CD4-positive, alpha-beta T cell treated with Interleukin-21 for 1 hour (primary cell): ENCODE data around the gene PRSS48.
"Not testable (repeated sequence)": the region's sequence is repeated elsewhere in the genome, so short reads cannot be mapped to it uniquely, and the experiment has no call there.

ENCODE experiments used
- DNase-seq: peaks from one replicate; pipeline ENCODE4 v3.0.0-alpha.2; 2020

Gene PRSS48

GRCh38 chr4:151321586-151321985, 44.6 kb downstream of the PRSS48 start:
- no peak for DNase-seq

- not testable (repeated sequence) for DNase-seq
These were observed 45.2 kb downstream of the PRSS48 start for GRCh38 chr4:151322161-151322560.

- DNase-seq = no peak
These were observed 45.6 kb downstream of the PRSS48 start for GRCh38 chr4:151322570-151322969.

- DNase-seq = no peak
These were observed 46.7 kb downstream of the PRSS48 start for GRCh38 chr4:151323667-151324066.

- no peak for DNase-seq
These were observed 47.3 kb downstream of the PRSS48 start for GRCh38 chr4:151324124-151324751.

GRCh38 chr4:151324752-151325110, 47.8 kb downstream of the PRSS48 start:
- DNase-seq = no peak

GRCh38 chr4:151325111-151325948, 48.4 kb downstream of the PRSS48 start, which contains the start of gene SH3D19:
TSS of gene SH3D19 (minus strand) at chr4:151325605. CDS start at chr4:151325352, 253 bp downstream.
- no peak for DNase-seq

- no peak for DNase-seq
These were observed 48.9 kb downstream of the PRSS48 start for GRCh38 chr4:151325949-151326246.

- DNase-seq = no peak
These were observed 52.5 kb downstream of the PRSS48 start for GRCh38 chr4:151329217-151330007.

- DNase-seq = no peak
These were observed 54.5 kb downstream of the PRSS48 start for GRCh38 chr4:151331276-151332042.

GRCh38 chr4:151339467-151339866, 62.5 kb downstream of the PRSS48 start:
- no peak for DNase-seq

- DNase-seq = no peak
These were observed 63.9 kb downstream of the PRSS48 start for GRCh38 chr4:151340751-151341385.
